Endometrial microvascular endothelial cells (primary cell): ENCODE measurements around the gene JHY. TPM values are rescaled to one million over a fixed set of nuclear protein-coding genes. Genes with fewer than 3 reads are reported as not detected.

ENCODE experiments used
- in situ Hi-C: cut with HindIII; loops from 2 replicates; pipeline ENCODE4 v1.10.0; 2017; ENCODE audit warnings: low sequenced_read_pairs, low pct_unique_long_range_greater_than_20kb; ENCODE audit errors: inconsistent ontology term
- total RNA-seq: library from RNA; depleted of rRNA; stranded (reverse); fragments of >200 nt; gene quantifications from one replicate; pipeline ENCODE4 v1.2.3, GENCODE V29; 2015; ENCODE audit errors: inconsistent ontology term

The JHY gene
- total RNA-seq, 1 donor from 2014 or later: 2.8 TPM

- in situ Hi-C loops: no loop called here
Measured at GRCh38 chr11:122864386-122865115, 18.0 kb upstream of the JHY start.

- in situ Hi-C loops: no loop called here
Measured at GRCh38 chr11:122869622-122870021, 12.9 kb upstream of the JHY start.

GRCh38 chr11:122871302-122871701, 11.3 kb upstream of the JHY start:
- in situ Hi-C loops: no loop called here

GRCh38 chr11:122872046-122872445, 10.5 kb upstream of the JHY start:
- in situ Hi-C loops: no loop called here

- in situ Hi-C loops: no loop called here
Measured at GRCh38 chr11:122874991-122875390, 7.6 kb upstream of the JHY start.

- in situ Hi-C loops: no loop called here
Measured at GRCh38 chr11:122877732-122878131, 4.8 kb upstream of the JHY start.

GRCh38 chr11:122879785-122880184, 2.8 kb upstream of the JHY start:
- in situ Hi-C loops: no loop called here

- in situ Hi-C loops: no loop called here
Measured at GRCh38 chr11:122882857-122883645, 492 bp downstream of the JHY start.

- in situ Hi-C loops: no loop called here
Measured at GRCh38 chr11:122883646-122883979, 1.1 kb downstream of the JHY start.

GRCh38 chr11:122888162-122888561, 5.6 kb downstream of the JHY start:
- in situ Hi-C loops: no loop called here

GRCh38 chr11:122893131-122893530, 10.6 kb downstream of the JHY start:
- in situ Hi-C loops: no loop called here

- in situ Hi-C loops: no loop called here
Measured at GRCh38 chr11:122895563-122895962, 13.0 kb downstream of the JHY start.

GRCh38 chr11:122897606-122898210, 15.1 kb downstream of the JHY start:
- in situ Hi-C loops: no loop called here

GRCh38 chr11:122898799-122899198, 16.2 kb downstream of the JHY start:
- in situ Hi-C loops: no loop called here

GRCh38 chr11:122900587-122901202, 18.1 kb downstream of the JHY start:
- in situ Hi-C loops: no loop called here

- in situ Hi-C loops: no loop called here
Measured at GRCh38 chr11:122902951-122903350, 20.4 kb downstream of the JHY start.

GRCh38 chr11:122910775-122911174, 28.2 kb downstream of the JHY start:
- in situ Hi-C loops: no loop called here

- in situ Hi-C loops: no loop called here
Measured at GRCh38 chr11:122917311-122917710, 34.8 kb downstream of the JHY start.

- in situ Hi-C loops: no loop called here
Measured at GRCh38 chr11:122918734-122919133, 36.2 kb downstream of the JHY start.

- in situ Hi-C loops: no loop called here
Measured at GRCh38 chr11:122920579-122920978, 38.0 kb downstream of the JHY start.
